Aortic smooth muscle cell (primary cell): ENCODE results near the gene LCE1F. TPM values are rescaled to one million over a fixed set of nuclear protein-coding genes. Genes with fewer than 3 reads are reported as not detected.

Experiments used
- total RNA-seq: library from RNA; depleted of rRNA; stranded (reverse); fragments of >200 nt; gene quantifications from 2 replicates; pipeline ENCODE4 v1.2.3, GENCODE V29; 2014

Gene LCE1F, protein sequence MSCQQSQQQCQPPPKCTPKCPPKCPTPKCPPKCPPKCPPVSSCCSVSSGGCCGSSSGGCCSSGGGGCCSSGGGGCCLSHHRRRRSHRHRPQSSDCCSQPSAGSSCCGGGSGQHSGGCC
- not detected in 2 replicates for total RNA-seq

DNA sequence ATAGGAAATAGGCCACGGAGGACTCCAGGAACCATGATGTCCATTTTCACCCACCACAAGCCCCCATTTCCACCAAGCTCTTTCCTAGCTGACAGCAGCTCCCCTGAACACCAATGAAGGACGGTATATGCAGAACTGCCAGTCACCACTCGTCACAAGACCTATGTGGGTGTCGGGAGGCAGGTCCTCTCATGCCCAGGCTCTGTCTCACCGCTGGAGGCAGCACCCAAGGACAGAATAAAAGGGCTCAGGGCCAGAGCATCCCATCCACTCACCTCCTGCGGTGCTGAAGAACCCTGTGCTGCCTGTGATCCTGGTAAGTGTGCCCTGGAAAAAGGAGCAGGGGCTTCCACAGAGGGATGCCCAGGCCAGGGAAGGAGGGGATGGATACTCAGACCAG is at the start of gene LCE1F:
LCE1F (plus strand) TSS at position 266 of the 400 bp plus-strand sequence. CDS start 1,232 bp downstream, outside the sequence.

DNA sequence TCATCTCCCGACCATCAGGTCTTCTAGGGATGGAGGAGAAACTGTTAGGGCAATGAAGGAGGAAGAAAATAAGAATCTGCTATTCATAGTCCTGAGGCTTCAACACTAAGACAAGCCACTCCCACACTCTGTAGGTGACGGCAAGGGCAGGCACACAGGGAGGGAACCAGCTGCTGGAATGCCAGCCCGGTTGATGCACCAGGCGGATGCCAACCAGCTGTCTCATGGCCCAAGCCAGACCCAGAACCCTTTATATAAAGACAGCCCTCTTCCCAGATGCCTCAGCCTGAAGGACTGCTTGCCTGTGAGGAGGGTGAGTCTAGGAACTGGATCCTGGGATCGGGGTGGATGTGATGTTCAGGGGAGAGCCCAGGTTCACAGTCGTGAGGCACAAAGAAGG is 17.2 kb upstream of the LCE1F start, which contains the start of gene KPRP:
KPRP (plus strand) TSS at position 279 of the 400 bp plus-strand sequence. CDS start 1,564 bp downstream, outside the sequence.

DNA sequence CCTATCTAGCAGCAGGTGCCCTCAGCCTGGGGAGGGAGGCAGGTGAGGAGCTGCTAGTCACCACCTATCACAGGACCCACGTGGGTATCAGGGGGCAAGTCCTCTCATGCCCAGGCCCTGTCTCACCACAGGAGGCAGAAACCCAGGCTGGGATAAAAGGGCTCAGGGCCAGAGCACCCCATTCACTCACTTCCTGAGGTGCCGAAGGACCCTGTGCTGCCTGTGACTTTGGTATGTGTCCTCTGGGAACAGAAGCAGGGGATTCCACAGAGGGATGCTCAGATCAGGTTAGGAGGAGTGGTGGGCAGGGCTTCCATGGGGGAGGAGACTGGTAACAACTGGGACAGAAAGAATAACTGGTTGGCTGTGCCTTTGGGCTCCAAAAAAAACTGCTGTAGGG is 11.1 kb downstream of the LCE1F start, which contains the start of gene LCE1E:
LCE1E (plus strand) TSS at position 181 of the 400 bp plus-strand sequence. CDS start 1,043 bp downstream, outside the sequence.

DNA sequence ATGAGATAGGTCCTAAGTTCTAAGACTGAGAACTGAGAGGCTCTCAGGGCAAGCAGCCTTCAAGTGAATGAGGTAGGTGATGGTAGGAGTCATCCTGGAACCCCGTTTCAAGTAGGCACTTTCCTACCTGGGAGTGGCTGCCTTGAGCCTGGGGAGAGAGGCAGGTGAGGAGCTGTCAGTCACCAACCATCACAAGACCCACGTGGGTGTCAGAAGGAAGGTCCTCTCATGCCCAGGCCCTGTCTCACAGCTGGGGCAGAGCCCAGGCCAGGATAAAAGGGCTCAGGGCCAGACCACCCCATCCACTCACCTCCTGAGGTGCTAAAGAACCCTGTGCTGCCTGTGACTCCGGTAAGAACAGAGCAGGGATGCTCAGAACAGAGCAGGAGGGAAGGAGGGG is 21.5 kb downstream of the LCE1F start, which contains the start of gene LCE1D:
LCE1D (plus strand) TSS at position 301 of the 400 bp plus-strand sequence. CDS start 1,074 bp downstream, outside the sequence.

DNA sequence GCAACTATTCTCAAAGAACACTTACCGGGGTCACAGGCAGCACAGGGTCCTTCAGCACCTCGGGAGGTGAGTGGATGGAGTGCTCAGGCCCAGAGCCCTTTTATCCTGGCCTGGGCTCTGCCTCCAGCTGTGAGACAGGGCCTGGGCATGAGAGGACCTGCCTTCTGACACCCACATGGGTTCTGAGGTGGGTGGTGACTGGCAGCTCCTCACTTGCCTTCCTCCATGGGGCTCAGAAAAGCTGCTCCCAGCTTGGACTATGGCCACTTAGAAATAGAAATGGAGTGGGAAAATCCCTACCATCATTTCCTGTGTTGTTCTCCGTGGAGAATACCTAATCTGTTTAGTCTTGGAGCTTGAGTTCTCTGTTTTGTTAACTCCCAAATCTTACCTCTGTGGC is 31.6 kb downstream of the LCE1F start, which contains the start of gene LCE1C:
LCE1C (minus strand) TSS at position 76 of the 400 bp plus-strand sequence. CDS start 1,173 bp downstream, outside the sequence.

DNA sequence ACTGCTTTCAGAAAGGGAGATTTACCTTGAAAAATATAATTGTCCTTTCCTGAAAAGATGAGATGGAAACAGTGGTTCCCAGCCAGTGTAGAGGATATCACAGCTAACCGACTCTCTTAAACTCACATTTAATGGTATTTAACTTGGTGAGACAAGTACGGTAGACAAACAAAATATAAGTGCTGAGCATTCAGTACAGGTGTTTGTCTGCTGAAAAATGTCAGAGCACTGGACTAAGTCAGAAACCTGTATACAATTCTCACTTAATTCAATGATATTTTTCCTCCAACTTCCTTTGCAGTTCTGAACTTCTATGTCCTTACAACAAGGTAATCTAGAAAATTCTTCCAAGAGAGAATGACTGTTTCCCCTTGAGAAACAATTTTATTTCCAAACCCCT is 36.7 kb downstream of the LCE1F start, which contains the start of gene LCE1B:
LCE1B (plus strand) TSS at position 301 of the 400 bp plus-strand sequence. CDS start 476 bp downstream, outside the sequence.

Other genes with a start within 250 kb of the LCE1F start
- gene LCE3E, start 208.4 kb upstream of the LCE1F start, total RNA-seq = not detected in 2 replicates
- not detected in 2 replicates for gene LCE3D, start 194.6 kb upstream of the LCE1F start, total RNA-seq
- gene LCE3C, start 174.9 kb upstream of the LCE1F start, total RNA-seq = not detected in 2 replicates
- not detected in 2 replicates for gene LCE3B, start 161.3 kb upstream of the LCE1F start, total RNA-seq
- gene LCE3A, start 152.0 kb upstream of the LCE1F start, total RNA-seq = not detected in 2 replicates
- gene LCE2D, start 111.8 kb upstream of the LCE1F start, total RNA-seq = not detected in 2 replicates
- gene LCE2C, start 99.9 kb upstream of the LCE1F start, total RNA-seq = not detected in 2 replicates
- not detected in 2 replicates for gene LCE2B, start 89.0 kb upstream of the LCE1F start, total RNA-seq
- gene LCE2A, start 76.8 kb upstream of the LCE1F start, total RNA-seq = not detected in 2 replicates
- not detected in 2 replicates for gene LCE4A, start 67.0 kb upstream of the LCE1F start, total RNA-seq
- gene KPRP, start 17.1 kb upstream of the LCE1F start, total RNA-seq = not detected in 2 replicates
- gene LCE1E, start 11.1 kb downstream of the LCE1F start, total RNA-seq = not detected in 2 replicates
- not detected in 2 replicates for gene LCE1D, start 21.6 kb downstream of the LCE1F start, total RNA-seq
- not detected in 2 replicates for gene LCE1C, start 31.5 kb downstream of the LCE1F start, total RNA-seq
- gene LCE1B, start 36.8 kb downstream of the LCE1F start, total RNA-seq = not detected in 2 replicates
- not detected in 2 replicates for gene LCE1A, start 52.3 kb downstream of the LCE1F start, total RNA-seq
- gene LCE6A, start 67.7 kb downstream of the LCE1F start, total RNA-seq = not detected in 2 replicates
- not detected in 2 replicates for gene LCE7A, start 84.9 kb downstream of the LCE1F start, total RNA-seq
- gene SMCP, start 103.2 kb downstream of the LCE1F start, total RNA-seq = not detected in 2 replicates
- not detected in 2 replicates for gene IVL, start 133.4 kb downstream of the LCE1F start, total RNA-seq
- not detected in 2 replicates for gene SPRR5, start 172.1 kb downstream of the LCE1F start, total RNA-seq
- gene SPRR4, start 195.5 kb downstream of the LCE1F start, total RNA-seq = not detected in 2 replicates
- gene SPRR1A, start 208.9 kb downstream of the LCE1F start, total RNA-seq = not detected in 2 replicates
- not detected in 2 replicates for gene SPRR3, start 226.6 kb downstream of the LCE1F start, total RNA-seq